Measurements from ENCODE around the gene SNTA1.
"Not testable (repeated sequence)": the region's sequence is repeated elsewhere in the genome, so short reads cannot be mapped to it uniquely, and the experiment has no call there.

SNTA1 gene

DNA sequence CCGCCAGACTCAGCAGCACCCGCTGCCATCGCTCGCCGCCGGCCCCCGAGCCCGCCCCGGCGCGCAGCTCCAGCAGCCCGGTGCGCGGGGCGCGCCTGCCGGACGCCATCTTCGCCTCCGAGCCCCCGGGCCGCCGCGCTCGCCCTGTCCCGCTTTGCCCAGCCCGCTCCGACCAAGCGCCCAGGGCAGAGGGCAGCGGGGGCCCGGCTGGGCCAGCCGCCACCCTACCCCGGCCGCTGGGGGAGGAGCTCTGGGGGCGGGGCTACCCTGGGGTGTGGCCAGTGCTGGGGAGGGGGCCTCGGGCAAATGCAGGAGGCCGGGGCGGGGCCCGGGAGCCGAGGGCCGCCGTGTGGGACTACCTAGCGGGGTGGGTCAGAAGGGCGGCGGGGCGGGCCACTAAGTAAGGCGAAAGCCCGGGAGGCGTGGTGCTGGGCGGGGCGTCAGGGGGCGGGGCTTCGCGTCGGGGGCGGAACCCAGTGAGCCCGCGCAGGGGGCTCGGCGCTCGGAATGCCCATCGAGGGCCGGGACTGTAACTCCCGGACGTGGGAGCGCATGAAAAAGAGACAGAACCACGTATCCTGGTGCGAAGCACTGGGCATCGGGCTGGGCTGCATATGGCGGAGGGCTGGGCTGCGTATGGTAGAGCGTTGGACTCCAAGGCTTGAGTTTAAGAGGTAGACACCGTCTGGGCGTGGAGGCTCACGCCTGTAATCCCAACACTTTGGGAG, at the start of gene SNTA1:
TSS of gene SNTA1 (minus strand) at position 252 of the 728 bp plus-strand sequence. CDS start at position 109, 143 bp downstream.
- DNase-seq (ENCODE audit: low read depth), result peak; percentile 83

DNA sequence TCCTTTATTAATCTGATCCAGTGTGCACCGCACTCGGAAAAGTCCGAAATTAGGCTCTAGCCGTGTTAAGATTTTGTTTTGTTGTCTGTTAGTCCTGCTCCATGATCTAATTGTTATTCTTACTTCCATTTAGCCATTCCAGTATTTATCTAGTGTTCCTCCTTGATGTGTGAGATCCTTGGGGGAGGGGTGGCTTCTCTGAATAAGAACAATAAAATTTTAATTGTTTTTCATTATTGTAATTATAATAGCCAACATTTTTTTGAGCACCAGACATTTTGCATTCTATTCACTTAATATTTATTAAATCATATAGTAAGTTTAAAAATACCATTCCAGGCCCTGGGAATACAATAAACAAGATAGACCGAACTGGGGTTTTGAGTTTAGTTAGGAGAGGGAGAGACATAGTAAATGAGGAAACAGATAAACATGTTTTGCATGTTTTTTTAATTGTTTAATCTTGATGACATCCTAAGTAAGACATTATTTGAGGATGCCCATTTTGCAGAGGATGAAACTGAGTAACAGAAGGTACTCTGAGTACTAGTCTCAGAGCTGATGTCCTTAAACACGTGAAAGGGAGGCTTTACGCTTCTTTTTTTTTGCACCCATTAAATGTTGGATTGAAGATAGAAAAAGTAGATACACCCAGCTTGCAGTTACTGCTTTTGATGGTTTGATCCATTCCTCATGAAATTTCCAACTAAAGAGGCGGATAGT, 47.5 kb upstream of the SNTA1 start:
- no peak for DNase-seq (ENCODE audit: low read depth)

DNA sequence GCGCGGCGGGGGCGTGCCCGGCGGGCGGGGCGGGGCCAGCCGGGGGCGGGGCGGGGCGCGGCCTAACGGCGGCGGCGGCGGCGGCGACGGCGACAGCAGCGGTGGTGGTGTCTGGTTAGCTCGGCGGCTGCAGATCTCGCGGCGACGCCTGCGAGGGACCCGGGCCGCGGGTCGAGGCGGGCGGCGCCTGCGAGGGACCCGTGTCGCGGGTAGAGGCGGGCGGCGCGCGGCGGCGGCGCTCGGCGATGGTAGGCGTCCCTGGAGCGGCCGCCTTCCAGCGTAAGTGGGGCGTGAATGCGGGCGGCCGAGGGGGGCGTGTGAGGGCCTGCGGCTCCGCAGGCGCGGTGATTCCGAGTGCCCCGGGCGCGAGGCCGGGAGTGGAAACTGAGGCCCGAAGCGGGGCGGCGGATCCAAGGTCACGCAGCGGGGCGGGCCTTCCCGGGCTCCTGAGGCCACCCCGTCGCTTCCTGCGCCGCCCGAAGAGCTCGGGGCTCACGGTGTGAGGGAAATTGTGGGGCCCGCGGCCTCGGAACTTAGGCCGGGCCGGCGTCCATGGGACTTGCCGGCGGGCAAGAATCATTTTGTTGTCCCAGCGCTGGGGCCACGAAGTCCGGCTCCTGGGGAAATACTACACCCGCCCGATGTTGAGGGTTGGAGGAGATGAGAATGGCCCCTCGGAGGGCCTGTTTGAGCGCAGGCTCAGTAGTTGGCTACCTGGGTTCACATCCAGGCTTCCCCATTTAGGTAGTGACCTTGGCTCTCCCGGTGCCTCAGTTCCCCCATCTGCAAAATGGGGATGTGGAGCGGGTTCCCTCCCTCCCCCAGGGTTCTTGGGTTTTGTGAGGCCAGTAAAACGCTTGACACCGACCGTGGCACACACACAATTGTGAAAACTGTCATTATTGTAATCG, 46.7 kb upstream of the SNTA1 start, which contains the start of gene CBFA2T2:
TSS of gene CBFA2T2 (plus strand) at position 74 of the 911 bp plus-strand sequence. CDS start at position 246, 172 bp downstream.
- no peak for DNase-seq (ENCODE audit: low read depth)

DNA sequence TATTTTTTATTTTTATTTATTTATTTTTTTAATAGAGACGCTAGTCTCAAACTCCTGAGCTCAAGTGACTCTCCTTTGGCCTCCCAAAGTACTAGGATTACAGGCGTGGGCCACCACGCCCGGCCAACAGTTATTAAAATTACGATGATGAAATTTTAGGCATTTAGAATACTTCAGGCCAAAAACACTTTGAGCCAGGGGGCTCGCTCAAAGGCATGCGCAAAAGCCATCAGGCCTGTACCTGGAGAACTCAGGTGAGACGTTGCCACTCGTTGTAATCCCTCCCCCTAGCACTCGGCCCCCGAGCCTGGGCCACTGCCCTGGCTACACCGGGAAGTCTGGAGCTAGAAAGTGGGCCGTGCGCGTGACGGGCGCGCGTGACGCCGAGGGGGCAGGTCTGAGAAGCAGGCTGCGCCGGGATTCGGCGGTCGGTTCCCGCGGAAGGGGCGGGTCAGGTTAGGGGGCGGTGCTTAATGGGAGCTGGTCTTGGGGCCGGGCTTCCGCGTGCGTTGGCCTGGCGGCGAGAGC, 46.0 kb upstream of the SNTA1 start:
- DNase-seq (ENCODE audit: low read depth), result peak; percentile 98

DNA sequence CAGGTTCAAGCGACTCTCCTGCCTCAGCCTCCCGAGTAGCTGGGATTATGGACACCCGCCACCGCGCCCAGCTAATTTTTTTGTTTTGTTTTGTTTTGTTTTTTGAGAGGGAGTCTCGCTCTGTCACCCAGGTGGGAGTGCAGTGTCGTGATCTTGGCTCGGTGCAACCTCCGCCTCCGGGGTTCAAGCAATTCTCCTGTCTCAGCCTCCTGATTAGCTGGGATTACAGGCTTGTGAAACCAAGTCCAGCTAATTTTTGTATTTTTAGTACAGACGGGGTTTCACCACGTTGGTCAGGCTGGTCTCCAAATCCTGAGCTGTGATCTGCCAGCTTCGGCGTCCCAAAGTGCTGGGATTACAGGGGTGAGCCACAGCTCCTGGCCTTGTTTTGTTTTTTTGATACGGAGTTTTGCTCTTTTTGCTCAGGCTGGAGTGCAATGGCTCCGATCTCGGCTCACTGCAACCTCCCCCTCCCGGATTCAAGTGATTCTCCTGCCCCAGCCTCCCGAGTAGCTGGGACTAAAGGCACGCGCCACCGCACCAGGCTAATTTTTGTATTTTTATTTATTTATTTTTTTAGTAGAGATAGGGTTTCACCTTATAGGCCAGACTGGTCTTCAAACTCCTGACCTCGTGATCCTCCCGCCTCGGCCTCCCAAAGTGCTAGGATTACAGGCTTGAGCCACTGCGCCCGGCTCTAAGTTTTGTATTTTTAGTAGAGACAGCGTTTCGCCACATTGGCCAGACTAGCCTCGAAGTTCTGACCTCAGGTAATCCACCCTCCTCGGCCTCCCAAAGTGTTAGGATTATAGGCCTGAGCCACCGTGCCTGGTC, 45.3 kb upstream of the SNTA1 start:
- DNase-seq (ENCODE audit: low read depth), result not testable (repeated sequence)

DNA sequence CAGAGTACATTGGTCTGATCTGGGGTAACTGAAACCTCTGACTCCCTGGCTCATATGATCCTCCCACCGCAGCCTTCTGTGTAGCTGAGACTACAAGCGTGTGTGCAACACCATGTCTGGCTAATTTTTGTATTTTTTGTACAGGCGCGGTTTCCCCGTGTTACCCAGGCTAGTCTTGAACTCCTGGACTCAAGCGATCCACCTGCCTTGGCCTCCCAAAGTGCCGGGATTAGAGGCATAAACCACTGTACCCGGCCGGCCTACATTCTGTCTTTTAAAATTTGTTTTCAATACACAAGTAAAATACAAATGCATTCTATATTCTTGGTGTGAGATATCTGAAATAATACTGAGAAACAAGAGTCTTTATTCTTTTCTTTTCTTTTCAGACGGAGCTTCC, 44.6 kb upstream of the SNTA1 start:
- DNase-seq (ENCODE audit: low read depth), result no peak

DNA sequence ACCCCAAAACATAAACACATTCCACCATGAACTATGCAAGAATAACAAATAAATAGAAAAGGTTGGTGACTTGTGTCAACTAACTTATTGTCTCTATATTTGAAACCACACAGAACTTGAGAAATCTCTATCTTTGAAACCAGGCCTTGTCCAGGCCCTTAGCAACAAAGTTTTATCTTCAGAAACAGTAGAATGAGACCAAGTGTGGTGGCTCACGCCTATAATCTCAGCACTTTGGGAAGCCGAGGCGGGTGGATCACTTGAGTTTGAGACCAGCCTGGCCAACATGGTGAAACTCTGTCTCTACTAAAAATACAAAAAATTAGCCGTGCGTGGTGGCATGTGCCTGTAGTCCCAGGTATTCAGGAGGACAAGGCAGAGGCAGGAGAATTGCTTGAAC, 39.6 kb upstream of the SNTA1 start:
- not testable (repeated sequence) for DNase-seq (ENCODE audit: low read depth)

DNA sequence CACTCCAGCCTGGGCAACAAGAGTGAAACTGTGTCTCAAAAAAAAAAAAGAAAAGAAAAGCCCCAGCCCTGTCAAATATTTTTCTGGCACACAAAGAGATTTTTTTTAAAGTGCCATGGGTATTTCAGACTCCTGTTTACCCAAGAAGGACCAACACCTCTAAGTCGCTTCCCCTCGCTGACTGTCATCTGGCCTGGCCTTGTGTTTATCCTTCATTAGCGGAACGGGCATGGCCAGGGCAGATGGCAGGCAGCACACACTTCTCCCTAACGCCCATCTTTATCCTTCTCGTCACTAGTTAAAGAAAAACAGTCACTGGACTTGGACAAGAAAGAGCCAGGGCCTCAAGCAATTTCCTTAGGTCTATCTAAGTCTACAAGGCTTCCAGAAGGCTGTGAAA, 39.0 kb upstream of the SNTA1 start:
- DNase-seq (ENCODE audit: low read depth), result no peak

DNA sequence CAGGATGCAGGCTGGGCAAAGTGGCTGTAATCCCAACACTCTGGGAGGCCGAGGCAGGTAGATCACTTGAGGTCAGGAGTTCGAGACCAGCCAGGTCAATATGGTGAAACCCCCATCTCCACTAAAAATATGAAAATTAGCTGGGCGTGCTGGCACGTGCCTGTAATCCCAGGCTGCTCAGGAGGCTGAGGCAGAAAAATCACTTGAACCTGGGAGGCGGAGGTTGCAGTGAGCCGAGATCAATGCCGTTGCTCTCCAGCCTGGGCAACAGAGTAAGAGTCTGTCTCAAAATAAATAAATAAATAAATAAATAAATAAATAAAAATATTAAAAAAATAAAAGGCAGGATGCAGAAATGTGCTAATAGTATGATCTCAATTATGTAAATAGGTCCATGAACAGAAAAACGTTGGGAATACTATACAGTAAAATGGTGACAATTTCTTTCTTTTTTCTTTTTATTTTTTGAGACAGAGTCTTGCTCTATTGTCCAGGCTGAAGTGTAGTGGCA, 37.9 kb upstream of the SNTA1 start:
- DNase-seq (ENCODE audit: low read depth), result no peak

DNA sequence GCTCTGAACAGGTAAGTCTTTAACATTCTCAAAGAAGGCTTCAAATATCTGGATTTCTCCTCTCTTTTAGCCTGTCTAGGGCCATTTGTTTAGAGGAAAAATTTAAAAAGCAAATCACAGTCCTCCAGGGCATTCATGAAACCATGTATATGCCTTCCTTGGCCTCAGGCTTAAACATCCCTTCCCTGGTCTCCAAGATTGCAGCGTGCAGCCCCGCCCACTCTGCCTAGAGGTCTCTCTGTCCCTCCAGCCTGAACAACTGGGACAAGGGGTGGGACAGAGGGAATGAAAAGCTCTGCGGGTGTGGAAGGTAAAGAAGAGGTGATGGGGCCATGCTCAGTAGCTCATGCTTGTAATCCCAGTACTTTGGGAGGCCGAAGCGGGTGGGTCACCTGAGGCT, 36.5 kb upstream of the SNTA1 start:
- DNase-seq (ENCODE audit: low read depth), result no peak

DNA sequence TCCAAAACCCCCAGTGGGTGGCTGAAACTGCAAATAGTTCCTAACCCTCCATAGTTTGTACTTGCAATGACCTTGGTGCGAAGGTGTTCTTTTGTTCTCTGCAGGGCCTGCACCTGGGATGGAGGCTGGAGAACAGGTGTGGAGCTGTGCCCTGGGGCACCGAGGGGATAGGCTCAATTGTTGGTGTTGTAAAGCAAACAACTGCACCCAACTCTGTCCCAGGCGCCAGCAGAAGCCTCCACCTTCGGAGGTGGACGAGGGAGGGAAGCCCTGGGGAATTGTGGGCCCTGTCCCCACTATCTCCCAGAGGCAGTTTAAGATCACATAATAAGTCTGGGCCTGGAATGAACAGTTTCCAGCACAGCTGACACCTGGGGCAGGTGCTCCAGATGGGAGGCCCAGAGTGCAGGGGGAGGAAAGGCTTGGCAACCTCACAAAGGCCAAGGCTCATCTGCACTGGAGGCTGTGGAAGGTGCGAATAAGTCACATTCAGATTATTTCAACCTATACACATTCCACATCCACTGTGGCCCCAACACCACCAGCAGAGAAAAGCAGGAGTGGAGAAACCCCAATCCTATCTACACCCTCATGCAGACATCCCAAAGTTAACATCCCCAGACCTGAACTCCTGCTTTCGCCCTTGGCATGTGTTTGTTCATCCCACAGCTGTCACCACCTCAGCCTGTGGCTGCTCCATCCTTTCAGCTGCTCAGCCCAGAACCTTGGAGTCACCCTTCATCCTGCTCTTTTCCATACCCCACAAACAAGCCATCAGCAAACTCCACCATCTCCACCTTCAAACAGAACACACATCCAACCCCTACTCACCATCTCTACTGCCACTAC, 34.0 kb upstream of the SNTA1 start:
- DNase-seq (ENCODE audit: low read depth), result no peak

DNA sequence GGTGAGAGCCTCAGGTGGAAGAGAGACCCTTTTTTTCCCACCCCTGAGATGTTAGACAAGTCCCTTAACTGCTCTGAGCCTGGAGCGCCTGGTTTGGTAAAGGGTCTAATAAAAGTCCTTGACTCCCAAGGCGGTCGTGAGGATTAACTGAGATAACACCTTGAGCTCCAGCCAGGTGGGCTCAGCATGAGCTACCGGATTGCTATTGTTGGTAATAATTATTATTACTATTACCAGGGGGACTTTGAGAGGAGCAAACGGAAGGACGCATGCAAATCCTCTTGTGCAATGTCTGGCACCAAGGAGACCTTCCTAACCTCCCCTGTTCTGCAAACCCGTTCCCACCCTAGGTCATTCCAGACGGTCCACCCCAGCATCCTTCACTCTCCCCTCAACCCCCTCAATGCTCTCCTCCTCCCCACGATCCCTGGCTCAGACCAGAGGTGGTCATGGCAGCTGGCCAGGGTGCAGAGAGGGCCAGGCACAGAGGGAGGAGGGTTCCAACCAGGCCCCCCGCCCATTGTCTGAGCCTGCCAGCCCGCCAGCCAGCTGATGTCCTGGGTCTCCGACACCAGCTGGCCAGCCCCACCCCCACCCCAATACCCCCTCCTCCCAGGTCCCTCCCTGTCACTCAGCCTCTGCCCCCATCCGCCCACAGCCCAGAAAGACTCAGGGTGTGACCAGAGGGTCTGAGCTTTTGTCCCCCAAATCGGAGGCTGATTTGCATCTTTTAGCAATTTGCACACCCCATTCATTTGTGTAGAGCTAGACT, 32.0 kb upstream of the SNTA1 start:
- DNase-seq (ENCODE audit: low read depth), result no peak

DNA sequence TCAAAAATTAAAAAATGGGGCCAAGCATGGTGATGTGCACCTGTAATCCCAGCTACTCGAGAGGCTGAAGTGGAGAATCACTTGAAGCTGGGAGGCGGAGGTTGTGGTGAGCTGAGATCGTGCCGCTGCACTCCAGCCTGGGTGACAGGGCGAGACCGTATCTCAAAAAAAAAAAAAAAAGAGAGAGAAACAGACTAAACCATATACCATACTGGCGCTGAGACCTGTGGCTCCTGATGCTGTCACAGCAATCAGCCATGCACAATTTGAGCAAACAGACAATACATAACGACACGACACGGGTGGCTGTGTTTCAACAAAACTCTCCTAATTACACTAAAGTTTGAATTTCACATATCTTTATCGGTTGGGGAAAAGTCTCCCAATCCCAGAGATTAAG, 31.4 kb upstream of the SNTA1 start:
- no peak for DNase-seq (ENCODE audit: low read depth)

DNA sequence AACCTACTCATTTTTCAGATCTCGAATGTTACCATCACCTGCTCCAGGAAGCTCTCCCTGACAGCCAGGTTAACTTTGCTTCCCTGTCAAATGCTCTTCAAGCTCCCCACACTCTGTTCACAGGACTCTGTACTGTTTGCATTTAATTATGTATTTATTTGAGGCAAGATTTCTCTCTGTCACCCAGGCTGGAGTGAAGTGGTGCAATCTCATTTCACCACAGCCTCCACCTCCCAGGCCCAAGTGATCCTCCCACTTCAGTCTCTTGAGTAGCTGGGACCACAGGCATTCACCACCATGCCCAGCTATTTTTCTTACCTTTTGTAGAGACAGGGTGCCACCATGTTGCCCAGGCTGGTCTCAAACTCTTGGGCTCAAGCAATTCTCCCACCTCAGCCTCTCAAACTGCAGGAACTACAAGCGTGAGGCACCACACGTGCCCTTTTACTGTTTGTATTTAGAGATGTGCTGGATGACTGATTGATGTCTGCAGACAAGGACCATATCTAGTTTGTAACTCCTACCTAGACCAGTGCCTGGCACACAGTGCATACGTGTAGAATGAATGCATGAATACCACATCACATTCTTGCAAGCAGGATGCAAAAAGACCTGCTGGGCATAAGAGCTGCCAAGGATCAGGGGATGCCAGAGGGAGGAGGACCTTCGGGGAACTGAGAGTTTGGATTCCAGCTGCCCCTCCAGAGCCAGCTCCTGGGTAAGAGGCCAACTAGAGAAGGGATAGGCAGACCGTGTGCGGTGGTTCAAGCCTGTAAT, 30.7 kb upstream of the SNTA1 start:
- DNase-seq (ENCODE audit: low read depth), result no peak

DNA sequence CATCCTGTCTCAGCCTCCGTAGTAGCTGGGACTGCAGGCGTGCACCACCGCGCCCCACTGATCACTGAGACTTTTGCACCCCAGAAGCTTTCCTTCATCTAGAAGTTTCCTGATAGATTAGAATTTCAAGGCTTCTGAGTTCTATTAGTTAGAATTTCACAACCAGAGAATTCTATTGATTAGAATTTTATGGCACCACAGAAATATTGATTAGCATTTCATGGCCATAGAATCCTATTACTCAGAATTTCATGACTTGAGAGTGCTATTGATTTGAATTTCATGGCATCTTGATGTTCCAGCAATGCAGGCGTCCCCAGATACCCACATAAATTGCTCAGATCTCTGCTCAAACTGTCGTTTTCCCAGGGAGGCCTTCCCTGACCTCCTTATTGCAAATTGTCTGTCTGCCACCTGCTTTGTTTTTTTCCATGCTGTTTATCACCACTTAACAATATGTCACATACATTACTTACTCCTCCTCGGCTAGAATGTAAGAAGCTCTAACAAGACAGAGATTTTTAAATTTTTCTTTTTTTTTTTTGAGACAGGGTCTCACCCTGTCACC, 29.4 kb upstream of the SNTA1 start:
- DNase-seq (ENCODE audit: low read depth), result no peak

DNA sequence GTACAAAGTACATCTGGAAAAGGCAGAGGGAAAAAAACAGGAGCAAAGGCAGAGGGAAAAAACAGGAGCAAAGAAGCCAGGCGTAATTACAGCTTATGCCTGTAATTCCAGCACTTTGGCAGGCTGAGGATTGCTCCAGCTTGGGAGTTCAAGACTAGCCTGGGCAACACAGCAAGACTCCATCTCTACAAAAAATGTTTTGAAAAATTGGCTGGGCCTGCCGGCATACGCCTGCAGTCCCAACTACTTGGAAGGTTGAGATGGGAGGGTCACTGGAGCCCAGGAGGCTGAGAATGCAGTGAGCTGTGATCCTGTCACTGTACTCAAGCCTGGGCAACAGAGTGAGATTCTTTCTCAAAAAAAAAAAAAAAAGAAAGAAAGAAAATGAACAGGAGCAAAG, 27.3 kb upstream of the SNTA1 start:
- no peak for DNase-seq (ENCODE audit: low read depth)

DNA sequence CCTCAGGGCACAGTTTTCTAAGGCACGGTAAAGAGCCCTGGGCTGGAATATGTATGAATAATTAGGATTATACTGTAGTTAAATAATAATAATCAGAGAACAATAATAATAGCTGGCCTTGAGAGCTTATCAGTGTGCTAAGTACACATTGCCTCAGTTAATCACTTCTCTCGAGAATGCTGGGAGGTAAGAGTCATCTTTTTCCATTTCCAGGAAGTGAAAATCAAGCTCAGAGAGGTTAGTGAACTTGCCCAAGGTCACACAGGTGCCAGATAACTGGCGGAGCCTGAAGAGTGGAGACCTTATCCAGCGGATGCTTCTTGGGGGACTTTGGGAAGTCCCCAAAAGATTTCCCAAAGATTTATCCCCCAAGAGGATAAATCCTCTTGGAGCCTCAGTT, 26.9 kb upstream of the SNTA1 start:
- DNase-seq (ENCODE audit: low read depth), result no peak

DNA sequence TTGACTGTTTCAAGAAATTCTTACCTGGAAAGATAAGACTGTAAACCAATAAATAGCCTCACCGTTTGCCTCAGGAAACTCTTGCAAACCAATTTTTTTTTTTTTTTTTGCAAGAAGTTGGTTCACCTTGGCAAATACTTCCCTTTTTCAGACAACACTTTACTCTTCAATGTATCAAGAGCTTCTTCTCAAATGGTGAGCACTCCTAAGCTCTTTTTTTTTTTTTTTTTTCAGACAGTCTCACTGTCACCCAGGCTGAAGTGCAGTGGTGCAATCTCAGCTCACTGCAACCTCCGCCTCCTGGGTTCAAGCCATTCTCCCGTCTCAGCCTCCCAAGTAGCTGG, 22.7 kb upstream of the SNTA1 start:
- no peak for DNase-seq (ENCODE audit: low read depth)

Measured in stimulated activated CD4-positive, alpha-beta T cell treated with anti-CD3 and anti-CD28 coated beads, Interleukin-2, amount 100 ng/mL, for 4 hours (primary cell).